ENCODE data around the gene OTOS. TPM values are rescaled to one million over a fixed set of nuclear protein-coding genes. Genes with fewer than 3 reads are reported as not detected.

Gene OTOS
- total RNA-seq, 1 experiment from 2014 or later, result 1.7 TPM

DNA sequence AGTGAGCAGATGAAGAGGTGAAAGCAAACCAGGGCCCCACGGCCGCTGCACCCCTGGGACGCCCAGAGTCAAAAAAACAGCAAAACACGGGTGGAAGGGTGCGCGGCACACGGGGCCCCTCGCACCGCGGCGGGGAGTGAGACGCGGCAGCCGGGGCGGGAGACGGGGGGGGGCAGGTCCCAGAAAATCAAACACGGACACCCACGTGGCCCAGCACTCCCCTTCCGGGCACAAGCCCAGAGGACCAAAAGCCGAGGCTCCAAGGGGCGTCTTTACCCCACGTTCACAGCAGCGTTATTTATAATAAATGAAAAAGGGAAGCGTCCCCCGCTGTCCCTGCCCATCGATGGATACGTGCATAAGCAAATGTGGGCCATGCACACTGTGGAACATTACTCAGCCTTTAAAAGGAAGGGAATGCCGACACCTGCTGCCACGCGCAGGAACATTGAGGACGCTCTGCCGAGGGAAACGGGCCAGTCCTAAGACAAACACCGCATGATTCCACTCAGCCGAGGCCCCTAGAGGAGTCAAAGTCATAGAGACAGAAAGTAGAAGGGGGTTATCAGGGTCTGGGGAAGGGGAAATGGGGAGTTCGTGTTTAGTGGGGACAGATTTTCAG is 3.7 kb downstream of the OTOS start:
- no peak for DNase-seq (ENCODE audit: low read depth)

DNA sequence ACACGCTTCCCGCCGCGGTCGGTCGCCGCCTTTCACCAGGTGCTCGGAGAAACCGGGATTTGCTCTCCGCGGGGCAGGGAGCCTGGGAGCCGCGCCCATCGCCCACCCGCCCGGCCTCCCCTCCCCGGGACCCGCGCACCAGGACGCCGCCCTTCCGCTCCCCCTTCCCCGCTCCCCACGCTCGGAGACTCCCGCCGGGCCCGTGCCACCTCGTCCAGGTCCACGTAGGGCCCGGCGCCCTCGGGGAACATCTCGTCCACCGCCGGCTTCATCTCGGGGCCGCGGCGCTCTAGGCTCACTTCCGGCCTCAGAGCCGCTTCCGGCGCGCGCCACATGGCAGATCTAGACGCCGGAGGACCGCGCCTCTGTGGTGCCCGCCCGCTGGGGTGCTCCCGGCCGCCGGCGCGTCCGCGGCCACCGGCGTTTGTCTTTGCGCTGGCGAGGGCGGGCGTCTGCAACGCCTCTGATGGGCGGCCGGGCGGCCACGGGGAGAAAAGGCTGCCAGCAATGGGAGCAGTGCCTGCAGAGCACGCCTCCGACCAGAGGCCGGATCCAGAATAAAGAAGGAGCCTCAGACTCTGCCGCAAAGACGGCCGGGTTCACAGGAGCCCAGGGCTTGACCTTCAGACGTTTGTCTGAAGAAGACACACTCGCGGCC is 4.3 kb downstream of the OTOS start, which contains the start of gene COPS9:
COPS9 (minus strand) TSS at position 293 of the 658 bp plus-strand sequence; CDS start at position 272, 21 bp downstream.
- DNase-seq (ENCODE audit: low read depth), result peak; percentile 90

DNA sequence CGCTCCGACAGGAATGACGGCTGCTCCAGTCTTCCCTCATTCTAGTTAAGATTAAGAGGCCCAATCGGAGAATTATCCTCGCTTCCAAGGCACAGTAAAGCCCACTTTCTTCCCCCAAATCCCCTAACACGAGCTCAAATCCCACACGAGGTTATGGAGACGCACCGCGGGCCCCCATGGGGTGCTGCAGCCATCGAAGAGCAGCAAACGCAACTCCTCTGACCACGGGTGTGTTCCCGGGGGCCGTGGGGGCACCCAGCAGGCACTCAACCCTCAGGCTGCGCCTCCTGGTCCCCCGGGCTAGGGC is 4.8 kb downstream of the OTOS start:
- DNase-seq (ENCODE audit: low read depth), result no peak

DNA sequence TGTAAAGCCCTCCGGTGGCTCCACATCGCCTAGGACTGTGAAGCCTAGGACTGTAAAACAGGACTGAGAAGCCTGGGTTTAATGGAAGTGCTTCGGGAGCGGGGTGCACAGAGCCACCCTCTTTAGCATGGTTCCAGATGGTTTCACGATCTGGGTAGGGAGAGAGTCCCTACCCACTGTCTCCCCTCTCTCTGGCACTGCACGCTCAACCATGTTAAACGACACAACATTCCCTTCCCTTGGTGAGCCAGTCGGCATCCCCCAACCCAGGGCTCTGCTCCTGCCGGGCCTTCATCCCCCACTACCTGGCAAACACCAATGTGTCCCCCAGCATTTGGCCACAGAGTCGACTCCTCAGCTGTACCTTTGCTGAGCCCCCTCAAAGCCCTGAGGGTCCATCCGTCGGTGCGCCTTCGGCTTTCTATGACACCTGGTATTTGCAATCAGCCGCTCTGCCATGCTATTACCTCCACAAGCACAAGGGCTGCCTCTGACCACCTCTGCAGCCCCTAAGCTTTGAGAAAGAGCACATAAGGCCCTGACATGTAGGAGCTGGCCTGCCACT is 5.4 kb downstream of the OTOS start:
- no peak for DNase-seq (ENCODE audit: low read depth)

DNA sequence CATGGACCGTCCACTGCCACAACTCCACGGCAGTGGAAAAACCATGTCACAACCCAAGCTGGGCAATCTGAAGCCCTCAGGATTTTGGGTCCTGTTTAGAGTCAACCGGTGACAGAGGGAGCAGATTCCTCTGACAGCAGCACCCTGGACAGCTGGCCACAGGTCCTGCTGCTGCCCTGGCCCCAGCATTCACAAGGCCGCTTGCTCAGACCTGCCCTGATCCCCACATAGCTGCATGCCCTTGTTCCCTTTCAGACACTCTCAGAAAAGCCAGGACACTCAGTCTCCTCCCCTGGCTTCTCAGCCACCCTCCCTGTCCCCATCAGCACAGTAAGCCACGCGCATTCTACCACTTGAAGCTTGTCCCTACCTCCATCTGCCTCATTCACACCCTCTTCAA is 6.0 kb downstream of the OTOS start:
- DNase-seq (ENCODE audit: low read depth), result no peak

DNA sequence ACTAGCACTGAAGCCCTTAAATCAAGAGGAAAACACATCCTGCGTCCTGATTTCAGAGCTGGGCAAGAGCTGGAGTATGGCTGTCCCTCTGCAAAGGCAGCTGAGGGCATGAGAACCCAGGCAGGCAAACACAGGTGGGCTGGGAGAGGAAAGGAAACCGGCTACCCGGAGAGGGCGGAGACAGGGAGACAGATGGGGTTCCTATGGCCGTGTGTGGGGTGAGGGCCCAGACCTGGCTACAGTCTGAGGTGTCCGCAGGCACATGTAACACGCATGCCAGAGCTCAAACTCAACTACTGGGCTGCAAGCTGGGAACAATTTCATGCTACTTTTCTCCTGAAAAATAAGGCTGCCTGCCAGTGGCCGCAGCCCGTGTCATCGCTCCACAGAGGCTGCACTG is 7.1 kb downstream of the OTOS start:
- no peak for DNase-seq (ENCODE audit: low read depth)

DNA sequence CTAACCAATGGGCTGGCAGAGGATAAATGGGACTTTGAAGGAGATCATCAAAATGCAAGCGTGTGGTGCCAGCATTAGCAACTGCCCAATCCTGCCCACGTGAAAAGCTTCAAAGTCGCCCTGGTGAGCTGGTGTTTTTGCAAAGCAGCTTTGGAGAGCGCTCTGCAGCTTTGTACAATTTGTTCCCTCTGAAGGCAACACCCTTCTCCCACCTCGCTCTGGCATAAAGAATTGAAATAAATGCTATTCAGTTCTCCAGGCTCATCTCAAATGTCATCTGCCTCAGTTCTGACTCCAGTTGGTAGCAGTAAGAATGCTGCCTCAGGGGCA is 7.8 kb downstream of the OTOS start:
- no peak for DNase-seq (ENCODE audit: low read depth)

DNA sequence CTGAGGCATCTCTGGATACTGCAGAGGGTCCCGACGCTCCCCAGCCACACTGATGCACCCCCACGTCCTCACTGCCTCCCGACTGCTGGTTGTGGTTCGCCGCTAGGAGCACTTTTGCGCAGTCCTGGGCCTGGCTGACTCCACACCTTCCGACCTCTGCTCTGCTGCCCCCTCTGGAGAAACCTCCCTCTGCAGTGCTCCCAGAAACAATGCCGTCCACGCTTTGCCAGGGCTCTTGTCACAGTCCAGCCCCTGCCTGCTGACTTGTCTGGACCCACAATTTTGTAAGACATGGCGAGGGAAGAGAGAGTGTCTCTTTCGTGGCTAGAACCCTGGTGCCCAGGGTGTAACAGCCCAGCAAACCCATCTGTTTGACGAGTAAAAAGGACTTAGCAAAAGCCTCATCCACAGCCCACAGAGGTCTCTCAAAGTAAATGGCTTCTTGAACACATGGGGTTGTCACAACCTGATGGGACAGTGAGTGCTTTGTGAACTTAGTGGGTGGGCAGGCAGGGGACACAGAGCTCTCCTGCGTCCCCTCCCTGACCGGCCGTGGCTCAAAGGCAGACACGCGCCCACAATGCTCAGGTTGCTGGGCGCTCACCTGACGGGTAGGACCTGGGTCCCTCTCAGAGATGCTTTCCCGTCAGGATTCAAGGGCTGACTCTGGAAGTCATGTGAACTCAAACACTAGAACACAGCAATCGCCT is 8.4 kb downstream of the OTOS start:
- no peak for DNase-seq (ENCODE audit: low read depth)

DNA sequence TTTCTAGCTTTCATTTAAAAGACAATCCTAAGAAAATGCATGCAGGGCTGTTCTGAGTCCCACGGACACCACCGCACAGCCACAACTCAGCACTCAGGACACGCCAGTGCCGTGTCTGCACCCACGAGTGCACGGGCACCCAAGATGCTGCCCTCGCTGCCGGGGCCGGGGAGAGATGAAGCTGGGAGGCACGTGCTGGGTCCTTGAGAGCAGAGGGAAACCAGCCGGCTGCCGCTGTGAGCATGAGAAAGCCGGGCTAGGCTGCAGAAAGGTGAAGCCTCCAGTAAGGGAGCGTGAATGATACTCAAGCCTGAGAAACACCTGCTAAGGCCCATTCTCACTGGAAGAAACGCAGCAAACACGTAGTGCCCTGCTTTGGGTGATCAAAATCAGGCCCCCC is 9.2 kb downstream of the OTOS start:
- no peak for DNase-seq (ENCODE audit: low read depth)

DNA sequence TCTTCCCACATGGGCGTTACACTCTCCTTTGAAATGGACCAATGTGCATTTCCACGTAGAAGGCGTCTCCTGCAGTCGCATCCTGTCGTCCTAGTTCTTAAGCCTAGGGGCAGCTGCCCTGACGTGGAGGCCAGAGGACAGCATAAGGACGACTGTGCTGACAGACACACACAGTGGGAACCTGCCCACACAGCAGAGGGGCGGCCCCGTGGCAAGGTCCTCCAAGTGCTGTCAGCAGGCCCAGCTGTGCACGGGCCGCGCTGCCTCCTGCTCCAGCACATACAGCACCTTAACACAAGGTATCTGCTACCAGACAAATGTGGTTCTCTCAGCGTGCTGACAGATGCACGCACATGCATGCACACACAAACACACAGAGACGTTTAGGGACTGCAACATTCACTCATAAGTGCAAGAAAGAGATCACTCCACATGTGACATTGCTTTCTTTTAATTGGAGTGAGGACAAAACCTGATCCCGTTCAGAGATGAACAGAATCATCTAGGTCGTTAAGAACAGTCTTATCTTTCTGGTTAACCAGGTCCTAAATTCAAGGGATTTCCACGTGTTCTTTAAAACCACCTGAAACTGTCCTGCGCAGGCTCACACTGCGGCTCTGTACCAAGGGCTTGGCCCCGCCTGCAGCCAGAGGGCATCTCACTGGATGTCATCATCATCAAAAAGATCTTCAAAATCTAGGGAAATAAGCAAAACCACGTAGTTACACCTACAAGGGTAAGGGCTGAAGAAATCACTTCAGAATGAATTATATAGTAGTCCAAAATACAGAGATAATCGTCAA is 9.9 kb downstream of the OTOS start:
- no peak for DNase-seq (ENCODE audit: low read depth)

DNA sequence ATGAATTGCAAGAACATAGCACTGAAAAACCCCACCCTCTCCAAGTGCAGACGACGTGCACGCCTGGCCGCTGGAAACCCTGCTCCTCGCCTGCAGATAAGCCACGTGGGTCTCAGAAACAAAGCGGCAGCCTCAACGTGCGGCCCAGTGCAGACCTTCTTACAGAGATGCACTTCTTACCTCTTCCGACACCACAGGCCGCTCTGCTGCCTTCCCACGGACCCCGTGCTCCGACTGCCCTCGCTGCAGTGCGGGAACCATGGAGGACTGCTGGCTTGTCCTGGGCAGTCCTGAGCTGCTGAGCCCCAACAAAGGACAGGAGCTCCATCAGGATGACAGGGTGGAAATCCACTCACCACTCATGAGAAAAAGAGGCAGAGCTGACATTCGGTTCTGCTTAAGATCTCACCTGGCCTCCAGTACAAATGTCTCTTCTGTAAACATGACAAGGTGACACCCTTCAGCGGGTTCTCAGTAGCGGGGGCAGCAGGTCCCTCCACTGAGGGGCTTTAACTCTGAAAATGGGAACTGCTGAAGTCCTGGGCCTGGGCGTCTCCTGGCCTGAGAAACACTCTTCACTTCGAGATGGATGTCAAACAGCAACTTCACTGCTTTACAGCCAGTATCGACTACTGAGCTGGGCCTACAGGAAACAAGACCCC is 10.6 kb downstream of the OTOS start:
- DNase-seq (ENCODE audit: low read depth), result no peak

DNA sequence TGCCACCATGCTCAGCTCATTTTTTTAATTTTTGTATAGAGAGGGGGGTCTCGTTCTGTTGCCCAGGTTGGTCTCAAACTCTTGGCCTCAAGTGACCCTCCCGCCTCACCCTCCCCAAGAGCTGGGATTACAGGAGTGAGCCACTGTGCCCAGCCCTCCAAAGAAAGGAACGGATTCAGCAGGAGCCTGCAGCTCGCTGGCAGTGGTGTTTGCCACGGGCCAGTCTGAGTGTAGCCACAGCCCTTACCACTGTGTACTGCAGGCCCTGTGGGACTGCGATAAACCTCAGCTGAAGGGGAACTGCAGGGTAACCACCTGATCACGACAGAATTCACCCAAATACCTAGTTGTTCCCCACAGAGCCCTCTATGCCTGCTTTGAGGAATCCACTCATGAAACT is 11.1 kb downstream of the OTOS start:
- no peak for DNase-seq (ENCODE audit: low read depth)

DNA sequence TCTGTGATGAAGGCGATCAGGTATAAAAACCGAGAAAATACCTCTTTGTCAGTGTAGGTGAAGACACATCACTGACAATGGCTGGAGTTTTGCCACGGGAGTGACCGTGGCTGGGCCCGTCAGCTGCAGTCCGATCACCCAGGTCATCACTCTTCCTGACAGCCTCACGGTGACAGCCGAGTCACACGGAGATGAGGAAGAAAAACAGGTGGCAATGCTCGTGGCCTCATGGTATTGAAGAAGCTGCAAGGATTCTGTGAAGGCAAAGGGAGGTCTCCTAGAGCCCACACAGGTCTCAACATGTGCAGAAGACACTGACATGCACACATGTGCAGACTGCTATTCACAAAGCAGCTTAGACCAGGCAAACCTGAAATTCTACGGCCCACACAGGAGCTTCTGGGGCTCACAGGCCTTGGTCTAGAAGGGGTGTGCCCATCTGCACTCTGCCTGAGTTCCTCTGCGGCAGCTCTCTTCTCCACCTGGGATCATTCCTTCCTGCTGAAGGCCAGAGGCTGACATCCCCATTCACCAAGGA is 11.8 kb downstream of the OTOS start:
- DNase-seq (ENCODE audit: low read depth), result no peak

DNA sequence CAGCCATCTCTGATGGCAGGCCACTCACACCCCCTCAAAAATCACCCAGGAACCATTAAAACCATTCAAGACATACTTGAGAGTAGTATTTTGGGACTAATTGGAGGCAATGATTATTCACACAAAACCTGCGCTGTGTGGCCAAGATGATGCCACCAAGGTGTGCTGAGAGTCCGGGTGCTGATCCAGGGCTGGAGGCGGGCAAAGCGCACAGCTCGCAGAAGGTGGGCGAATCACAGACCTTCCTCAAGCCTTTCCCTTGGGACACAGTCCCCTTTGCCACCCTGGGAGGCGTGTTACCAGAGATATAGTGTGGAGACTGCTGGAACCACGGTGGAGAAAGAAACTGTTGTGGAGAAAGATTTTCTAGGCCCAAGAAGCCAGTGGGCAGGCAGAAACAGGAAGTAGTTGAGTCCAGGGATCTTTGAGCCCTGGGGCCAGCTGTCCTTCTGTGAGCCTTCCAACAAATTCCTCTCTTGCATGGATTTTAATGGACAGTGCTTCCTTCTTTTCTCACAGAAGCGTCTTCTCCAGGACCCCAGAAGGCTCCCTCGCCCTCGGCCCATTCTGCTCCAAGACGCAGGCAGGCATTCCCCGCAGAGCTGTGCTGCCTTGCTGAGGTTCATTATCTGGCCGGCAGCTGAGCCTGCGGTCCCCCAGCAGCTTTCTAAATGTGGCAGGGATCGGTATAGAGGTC is 12.4 kb downstream of the OTOS start:
- no peak for DNase-seq (ENCODE audit: low read depth)

DNA sequence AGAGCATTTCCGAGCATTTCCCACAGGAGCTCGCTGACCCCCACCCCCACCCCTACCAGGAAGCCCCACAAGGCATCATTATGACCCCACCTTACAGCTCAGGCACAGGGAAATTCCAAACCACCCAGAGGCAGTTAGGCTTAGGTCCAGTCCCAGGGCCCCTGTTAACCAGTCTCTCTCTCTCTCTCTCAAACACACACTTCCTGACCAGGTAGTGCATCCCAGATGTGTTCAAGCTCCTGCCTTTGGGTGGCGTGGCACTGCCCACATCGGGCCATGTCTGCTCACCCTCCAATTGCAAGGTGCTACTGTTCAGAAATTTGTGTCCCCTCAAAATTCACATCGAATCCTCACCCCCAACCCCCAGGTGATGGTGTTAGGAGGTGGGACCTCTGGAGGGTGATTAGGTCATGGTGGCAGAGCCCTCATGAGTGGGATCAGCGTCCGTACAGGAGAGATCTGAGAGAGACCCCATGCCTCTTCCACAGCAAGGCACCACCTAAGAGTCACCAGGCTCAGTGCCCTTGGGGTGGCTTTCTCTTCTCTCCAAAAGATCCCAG is 13.2 kb downstream of the OTOS start:
- DNase-seq (ENCODE audit: low read depth), result no peak

DNA sequence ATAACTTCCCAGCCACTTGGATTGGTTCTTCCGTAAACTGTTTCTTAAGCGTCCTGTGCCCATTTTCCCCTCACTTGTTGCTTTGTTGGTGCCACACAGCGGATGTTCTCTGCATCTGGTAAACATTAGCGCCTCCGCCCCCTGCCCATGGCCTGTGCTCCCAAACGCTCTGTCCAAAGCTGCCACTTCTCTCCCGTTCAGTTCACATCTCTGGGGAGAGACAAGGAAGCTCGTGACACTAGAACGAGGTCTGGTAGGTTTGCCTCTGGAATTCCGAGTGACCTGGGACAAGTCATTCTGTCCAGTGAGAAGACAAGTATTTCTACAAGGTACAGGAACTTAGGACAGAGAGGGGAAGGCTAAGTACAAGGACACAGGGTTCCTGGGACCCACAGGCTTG is 13.7 kb downstream of the OTOS start:
- no peak for DNase-seq (ENCODE audit: low read depth)

DNA sequence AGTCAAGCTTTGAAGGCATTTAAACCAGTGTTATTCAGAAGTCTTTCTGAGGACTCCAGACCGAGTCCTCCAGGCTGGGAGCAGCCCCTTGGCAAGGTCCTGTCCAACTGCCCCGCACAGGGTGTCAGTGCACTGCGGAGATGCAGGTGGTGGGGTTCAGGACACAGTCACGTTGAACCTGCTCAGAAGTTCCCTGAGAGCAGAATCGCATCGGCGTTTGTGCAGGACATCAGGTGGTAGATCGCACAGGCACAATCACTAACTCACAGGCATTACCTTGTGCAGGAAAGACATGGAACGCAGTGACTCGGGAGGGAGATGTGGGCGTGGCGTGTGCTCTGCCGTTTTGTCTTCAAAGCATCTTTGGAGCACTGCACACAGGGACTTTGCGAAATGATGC is 14.7 kb downstream of the OTOS start:
- DNase-seq (ENCODE audit: low read depth), result no peak

DNA sequence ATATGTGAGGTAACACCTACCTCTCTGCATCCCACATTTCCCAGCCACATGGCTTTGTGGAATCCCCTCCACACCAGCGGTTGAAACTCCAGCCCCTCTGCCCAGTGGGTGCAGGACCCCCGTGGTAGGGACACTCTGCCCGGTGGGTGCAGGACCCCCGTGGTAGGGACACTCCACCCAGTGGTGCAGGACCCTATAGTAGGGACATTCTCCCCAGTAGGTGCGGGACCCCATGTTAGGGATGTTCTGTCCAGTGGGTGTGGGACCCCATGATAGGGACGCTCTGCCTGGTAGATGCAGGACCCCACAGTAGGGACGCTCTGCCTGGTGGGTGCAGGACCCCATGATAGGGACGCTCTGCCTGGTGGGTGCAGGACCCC is 15.8 kb downstream of the OTOS start:
- no peak for DNase-seq (ENCODE audit: low read depth)

DNA sequence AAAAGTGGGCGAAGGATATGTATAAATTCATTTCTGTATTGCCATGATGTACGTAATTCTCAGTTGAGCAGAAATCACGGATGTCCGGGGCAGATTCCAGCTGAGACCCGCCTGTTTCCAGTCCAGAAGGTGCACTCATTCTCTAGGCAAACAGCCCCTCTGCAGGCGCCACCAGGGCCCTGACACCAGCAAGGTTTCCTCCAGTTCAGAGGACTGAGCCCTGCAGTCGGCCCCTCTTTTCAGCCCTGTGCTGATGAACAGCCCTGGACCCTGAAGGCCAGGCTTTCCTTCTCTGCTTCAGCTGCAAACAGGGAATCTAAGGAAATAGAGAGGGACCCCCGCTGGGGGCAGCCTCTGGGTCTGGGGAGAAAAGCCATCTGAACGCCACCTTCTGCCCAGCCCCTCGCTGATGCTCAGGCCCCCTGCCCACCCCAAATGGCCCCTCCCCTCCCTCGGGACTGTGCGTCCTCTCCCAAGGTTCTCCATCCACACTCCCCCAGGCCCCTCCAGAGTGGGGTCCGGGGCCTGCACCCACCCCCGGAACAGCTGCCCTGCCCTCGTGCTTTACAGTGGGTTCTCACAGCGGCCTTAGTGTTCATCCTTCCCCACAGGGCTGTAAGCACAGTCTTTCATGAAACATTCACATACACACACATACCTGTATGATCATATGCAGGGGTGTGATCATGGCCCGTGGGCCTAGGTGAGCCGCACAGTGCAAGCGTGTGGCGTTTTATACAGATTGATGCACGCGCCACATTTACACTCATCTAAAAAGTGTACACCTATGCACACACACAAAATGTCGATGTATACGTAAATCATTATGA is 16.4 kb downstream of the OTOS start:
- no peak for DNase-seq (ENCODE audit: low read depth)

DNA sequence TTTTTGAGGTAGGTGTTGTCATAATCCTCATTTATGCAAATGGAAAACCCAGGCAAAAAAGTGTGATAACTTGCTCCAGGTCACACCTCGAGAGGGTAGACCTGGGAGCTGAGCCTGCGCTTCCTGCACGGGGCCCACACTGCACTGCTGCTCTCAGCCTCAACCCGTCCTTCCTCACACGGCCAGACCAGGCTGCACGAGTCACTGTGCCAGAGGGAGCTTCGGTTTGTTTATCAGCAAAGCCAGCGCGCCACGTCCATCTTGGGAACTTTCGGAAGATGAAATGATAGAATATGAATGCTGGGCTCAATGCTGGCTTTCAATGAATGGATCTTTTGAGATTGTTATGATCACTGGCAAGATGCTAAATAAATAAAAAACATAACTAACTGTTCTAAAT is 18.8 kb downstream of the OTOS start:
- no peak for DNase-seq (ENCODE audit: low read depth)

All from RPMI7951 (cell line).